Sigmoid colon (tissue), 7 donors: ENCODE results near the gene CLIC4. TPM values are rescaled to one million over a fixed set of nuclear protein-coding genes. Genes with fewer than 3 reads are reported as not detected.
"Not testable (repeated sequence)": the region's sequence is repeated elsewhere in the genome, so short reads cannot be mapped to it uniquely, and the experiment has no call there.

Source experiments
- DNase-seq: peaks from one replicate; pipeline ENCODE4 v3.0.0-alpha.2; 2019
- H3K27ac ChIP-seq, 4 donors: fragments of 200-600 bp; sonication (generic); one replicate each; pipeline ENCODE4 v1.5.1; 2016 to 2019; ENCODE audit warnings: mild to moderate bottlenecking in 1 of 4
- H3K27me3 ChIP-seq, 3 donors: fragments of 200-600 bp; sonication (generic); one replicate each; pipeline ENCODE4 v1.5.1; 2019; ENCODE audit warnings: mild to moderate bottlenecking in 1 of 3
- H3K36me3 ChIP-seq, 4 donors: fragments of 200-600 bp; sonication (generic); one replicate each; pipeline ENCODE4 v1.5.1; 2016 to 2019
- H3K4me1 ChIP-seq, 4 donors: fragments of 200-600 bp; sonication (generic); one replicate each; pipeline ENCODE4 v1.5.1; 2017 to 2019
- H3K4me3 ChIP-seq, 4 donors: fragments of 200-600 bp; sonication (generic); one replicate each; pipeline ENCODE4 v1.5.1; 2017 to 2019; ENCODE audit warnings: mild to moderate bottlenecking in 2 of 4, moderate library complexity in 1 of 4
- H3K9me3 ChIP-seq, 4 donors: fragments of 200-600 bp in 3 of 4; sonication (generic) in 3 of 4; one replicate each; pipeline versions ENCODE4 v1.5.1 to v1.6.1; 2013 to 2019
- CTCF ChIP-seq, 4 experiments: fragments of 450-650 bp in 3 of 4; fragments of 200-600 bp in 1 of 4; IDR thresholded peaks; one replicate each; pipeline ENCODE4 v1.5.1; 2016 to 2019; ENCODE audit warnings: antibody characterized with exemption in 4 of 4, mild to moderate bottlenecking in 3 of 4, moderate library complexity in 2 of 4
- EP300 ChIP-seq, 4 donors: sonication (generic); formaldehyde crosslinking; IDR thresholded peaks; one replicate each; pipeline ENCODE4 v1.6.1; 2017; ENCODE audit warnings: antibody characterized with exemption in 4 of 4
- POLR2A ChIP-seq, 2 donors: fragments of 450-650 bp; IDR thresholded peaks; one replicate each; pipeline ENCODE4 v1.6.1; 2016; ENCODE audit warnings: antibody characterized with exemption in 2 of 2, mild to moderate bottlenecking in 2 of 2, moderate library complexity in 2 of 2
- POLR2AphosphoS5 ChIP-seq, 4 donors: sonication (generic); formaldehyde crosslinking; IDR thresholded peaks; one replicate each; pipeline ENCODE4 v1.6.1; 2017; ENCODE audit warnings: antibody characterized with exemption in 4 of 4
- WGBS, 2 donors: extraction: QIAGEN DNeasy Blood & Tissue Kit; methylation state at CpG; one replicate each; pipeline ENCODE4 v1.1.7; 2013; 5-methylcytosine and 5-hydroxymethylcytosine counted together
- intact Hi-C: fragments of 100-400 bp; cut with DNase I; formaldehyde crosslinking; loops from one replicate; pipeline ENCODE4 v1.15.1; 2023
- polyA plus RNA-seq, 3 donors: library from polyadenylated mRNA; stranded (reverse); fragments of 200-250 nt; gene quantifications; one replicate each; pipeline ENCODE4 v1.2.3, GENCODE V29; 2013
- total RNA-seq, 4 donors: library from RNA; depleted of rRNA; stranded (reverse); fragments of >200 nt; gene quantifications; one replicate each; pipeline ENCODE4 v1.1.0, GENCODE V29; 2016
- donor health status: healthy with polysubstance abuse.
- donor health status: Bipolar disorder and iron deficiency.
- donor health status: healthy.

CLIC4 gene
- total and polyA plus RNA-seq, 7 donors = 37.8 to 443 (median 334) TPM

- no peak for DNase-seq
- Histone ChIP-seq H3K36me3 (no peaks in the 10 kb centered on the region), H3K27me3 (no peaks in the 10 kb centered on the region), H3K27ac (peak overlapping the region in 3 of 4 donors; percentile 29 to 43 (median 32)), H3K4me1 (peaks cover 0 to 50% (median 39%) of the 10 kb centered on the region in 4 donors), H3K4me3 (no peak overlapping the region), H3K9me3 (no peaks in the 10 kb centered on the region)
- WGBS, 2 donors = 84 to 87% methylated on average over 5 of the region's 5 CpGs
- TF ChIP-seq POLR2AphosphoS5 (IDR thresholded peaks at IDR 0.05) = peak in 1 of 4 donors; percentile 7
- no peak for TF ChIP-seq CTCF (IDR thresholded peaks at IDR 0.05)
- TF ChIP-seq EP300 (IDR thresholded peaks at IDR 0.05) = no peak
- no peak for TF ChIP-seq POLR2A (IDR thresholded peaks at IDR 0.05)
- intact Hi-C loops = no loop called here
Measured at GRCh38 chr1:24805534-24806301, 60.5 kb downstream of the CLIC4 start.

GRCh38 chr1:24806588-24806987 lies 61.3 kb downstream of the CLIC4 start:
- Histone ChIP-seq H3K9me3 (no peaks in the 10 kb centered on the region), H3K27ac (peak overlapping the region in 3 of 4 donors; percentile 29 to 43 (median 32)), H3K4me3 (no peak overlapping the region), H3K27me3 (no peaks in the 10 kb centered on the region), H3K4me1 (peaks cover 0 to 43% (median 36%) of the 10 kb centered on the region in 4 donors), H3K36me3 (no peaks in the 10 kb centered on the region)
- 65 to 79% methylated on average over 2 of the region's 2 CpGs for WGBS, 2 donors
- DNase-seq = no peak
- intact Hi-C loops = no loop called here
- TF ChIP-seq CTCF (IDR thresholded peaks at IDR 0.05) = no peak
- no peak for TF ChIP-seq POLR2A (IDR thresholded peaks at IDR 0.05)
- no peak for TF ChIP-seq POLR2AphosphoS5 (IDR thresholded peaks at IDR 0.05)
- TF ChIP-seq EP300 (IDR thresholded peaks at IDR 0.05) = no peak

GRCh38 chr1:24811494-24811893 lies 66.2 kb downstream of the CLIC4 start:
- intact Hi-C loops, H3K4me3 ChIP-seq, H3K9me3 ChIP-seq, H3K27me3 ChIP-seq, DNase-seq, H3K27ac ChIP-seq: not testable (repeated sequence)
- Histone ChIP-seq H3K4me1 (peaks cover 0 to 17% (median 11%) of the 10 kb centered on the region in 4 donors), H3K36me3 (peaks cover 0 to 21% (median 0%) of the 10 kb centered on the region in 4 donors)
- 95 to 97% methylated on average over 3 of the region's 3 CpGs for WGBS, 2 donors

GRCh38 chr1:24820221-24820620 lies 75.0 kb downstream of the CLIC4 start:
- H3K9me3 ChIP-seq, intact Hi-C loops, H3K27ac ChIP-seq, H3K27me3 ChIP-seq, H3K36me3 ChIP-seq, H3K4me3 ChIP-seq, DNase-seq, H3K4me1 ChIP-seq: not testable (repeated sequence)
- WGBS, 2 donors = 79 to 88% methylated on average over 1 of the region's 1 CpG

- TF ChIP-seq CTCF (IDR thresholded peaks at IDR 0.05) (no peak), EP300 (IDR thresholded peaks at IDR 0.05) (no peak), POLR2AphosphoS5 (IDR thresholded peaks at IDR 0.05) (no peak), POLR2A (IDR thresholded peaks at IDR 0.05) (no peak)
- peaks cover 0 to 7% (median 0%) of the 10 kb centered on the region in 4 donors for H3K36me3 ChIP-seq
- H3K9me3 ChIP-seq = no peaks in the 10 kb centered on the region
- H3K27me3 ChIP-seq = no peaks in the 10 kb centered on the region
- H3K4me3 ChIP-seq = no peak overlapping the region
- intact Hi-C loops = no loop called here
- H3K27ac ChIP-seq = no peak overlapping the region
- H3K4me1 ChIP-seq = peaks cover 0 to 29% (median 19%) of the 10 kb centered on the region in 4 donors
- DNase-seq = no peak
Measured at GRCh38 chr1:24822887-24823286, 77.6 kb downstream of the CLIC4 start.

GRCh38 chr1:24823486-24823885 lies 78.2 kb downstream of the CLIC4 start:
- WGBS, 2 donors = 90 to 96% methylated on average over 12 of the region's 12 CpGs
- H3K9me3 ChIP-seq, H3K27ac ChIP-seq, H3K27me3 ChIP-seq, H3K36me3 ChIP-seq, DNase-seq, H3K4me3 ChIP-seq, intact Hi-C loops: not testable (repeated sequence)
- H3K4me1 ChIP-seq = peaks cover 0 to 34% (median 23%) of the 10 kb centered on the region in 4 donors
